GM19351 (cell line): Measurements from ENCODE around the gene DRGX.

Source experiments
- ATAC-seq: cut with Tn5 transposase; IDR thresholded peaks from one replicate; pipeline ENCODE4 v1.9.1; 2021; ENCODE audit warnings: mild to moderate bottlenecking, moderate library complexity; ENCODE audit not compliant: unreplicated experiment

The DRGX gene

GRCh38 chr10:49408519-49409306, 12.8 kb upstream of the DRGX start:
- no peak for ATAC-seq

GRCh38 chr10:49407552-49408137, 11.8 kb upstream of the DRGX start:
- peak; percentile 81 for ATAC-seq

GRCh38 chr10:49407151-49407550, 11.3 kb upstream of the DRGX start:
- ATAC-seq: no peak

- no peak for ATAC-seq
Observed at GRCh38 chr10:49404321-49404878, 8.5 kb upstream of the DRGX start.

DNA sequence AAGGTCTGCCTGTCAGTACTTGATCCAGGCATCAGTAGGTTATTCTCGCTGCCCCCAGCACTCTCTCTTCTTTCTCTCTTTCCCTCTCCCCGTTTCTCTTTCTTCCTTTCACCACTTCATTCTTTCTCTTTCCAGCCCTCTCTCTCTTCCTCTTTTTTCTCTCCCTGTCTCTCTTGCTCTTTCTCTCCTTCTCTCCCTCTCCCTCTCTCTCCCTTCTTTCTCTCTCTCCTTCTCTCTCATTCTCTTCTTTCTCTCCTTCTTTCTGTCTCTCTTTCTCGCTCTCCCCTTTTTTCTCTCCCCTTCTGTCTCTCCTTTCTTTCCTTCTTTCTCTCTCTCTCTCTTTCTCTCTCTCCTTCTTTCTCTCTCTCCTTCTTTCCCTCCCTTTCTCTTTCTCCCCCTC, 7.5 kb upstream of the DRGX start:
- no peak for ATAC-seq

DNA sequence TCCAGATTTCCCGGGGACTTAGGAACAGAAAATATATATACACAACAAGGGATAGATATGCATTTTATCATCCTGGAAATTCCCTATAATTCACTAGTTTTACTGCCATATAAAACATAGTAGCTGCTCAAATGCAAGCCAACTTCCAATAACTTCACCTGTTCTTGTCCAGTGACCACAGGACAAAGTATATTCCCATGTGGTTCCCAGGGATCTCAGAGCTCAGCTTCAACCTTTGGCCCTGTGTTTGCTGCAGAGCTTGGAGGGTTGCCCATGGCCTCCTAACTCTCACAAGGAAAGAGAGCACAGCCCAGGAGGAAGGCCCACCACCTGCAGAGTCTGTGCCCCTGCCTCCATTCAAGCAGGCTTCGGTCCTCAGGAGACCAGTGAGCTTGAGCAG, 4.5 kb upstream of the DRGX start:
- no peak for ATAC-seq

GRCh38 chr10:49398986-49399385, 3.1 kb upstream of the DRGX start:
- no peak for ATAC-seq

DNA sequence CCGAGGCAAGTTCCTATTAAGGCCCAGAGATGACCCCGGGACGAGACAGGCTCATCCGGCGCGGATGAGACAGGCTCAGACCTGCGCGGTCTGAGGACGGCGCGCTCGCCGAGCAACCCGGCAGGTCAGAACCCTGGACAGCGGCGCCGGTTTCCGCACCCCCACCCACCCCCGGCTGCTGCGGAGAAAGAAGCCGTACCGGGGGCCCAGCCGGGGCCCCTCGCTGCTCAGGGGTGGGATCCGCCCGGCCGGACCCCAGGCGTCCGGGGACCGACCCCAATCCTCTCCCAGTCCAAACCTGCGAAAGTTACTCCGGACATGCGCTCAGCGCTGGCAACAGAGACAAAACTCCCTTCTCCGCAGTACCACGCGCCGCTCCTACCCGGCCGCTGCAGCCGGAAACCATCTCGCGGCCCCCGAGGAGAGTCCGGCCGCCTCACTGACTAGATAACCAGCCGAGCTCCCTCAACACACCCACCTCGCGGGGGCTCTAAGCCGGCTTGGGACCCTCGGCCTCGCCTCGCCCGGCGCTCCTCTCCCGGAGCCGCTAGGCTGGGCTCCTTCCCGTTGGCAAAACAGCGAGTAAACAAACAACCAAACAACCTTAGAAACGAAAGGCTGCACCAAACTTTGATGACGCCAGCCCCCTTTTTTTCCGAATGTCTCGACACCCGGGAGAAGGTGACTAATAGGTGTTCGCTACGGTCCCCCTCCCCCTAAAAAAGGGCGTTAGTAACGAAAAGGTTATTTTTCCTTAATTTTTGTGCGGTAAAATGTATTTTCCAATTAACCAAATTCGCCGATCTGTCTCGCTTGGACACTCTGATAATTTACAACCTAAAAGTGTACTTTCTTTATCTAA, 2.3 kb upstream of the DRGX start:
- ATAC-seq: peak; percentile 61

GRCh38 chr10:49397036-49397999, 1.4 kb upstream of the DRGX start:
- ATAC-seq: peak; percentile 13

DNA sequence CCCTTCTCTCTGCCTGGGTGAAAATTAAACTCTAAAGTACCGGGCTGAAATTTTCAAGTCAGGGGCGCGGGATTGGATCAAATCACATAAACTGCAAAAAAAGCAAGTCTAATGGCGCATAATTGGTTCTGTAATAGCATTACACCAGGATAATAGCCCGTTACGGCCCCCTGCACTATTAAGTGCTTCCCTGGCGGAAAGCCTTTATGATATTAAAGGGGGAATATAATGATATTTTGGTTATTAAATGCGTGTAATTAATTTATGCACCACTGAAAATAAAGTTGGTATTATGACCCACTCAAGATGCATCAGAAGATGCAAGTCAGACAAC, 744 bp upstream of the DRGX start:
- no peak for ATAC-seq

DNA sequence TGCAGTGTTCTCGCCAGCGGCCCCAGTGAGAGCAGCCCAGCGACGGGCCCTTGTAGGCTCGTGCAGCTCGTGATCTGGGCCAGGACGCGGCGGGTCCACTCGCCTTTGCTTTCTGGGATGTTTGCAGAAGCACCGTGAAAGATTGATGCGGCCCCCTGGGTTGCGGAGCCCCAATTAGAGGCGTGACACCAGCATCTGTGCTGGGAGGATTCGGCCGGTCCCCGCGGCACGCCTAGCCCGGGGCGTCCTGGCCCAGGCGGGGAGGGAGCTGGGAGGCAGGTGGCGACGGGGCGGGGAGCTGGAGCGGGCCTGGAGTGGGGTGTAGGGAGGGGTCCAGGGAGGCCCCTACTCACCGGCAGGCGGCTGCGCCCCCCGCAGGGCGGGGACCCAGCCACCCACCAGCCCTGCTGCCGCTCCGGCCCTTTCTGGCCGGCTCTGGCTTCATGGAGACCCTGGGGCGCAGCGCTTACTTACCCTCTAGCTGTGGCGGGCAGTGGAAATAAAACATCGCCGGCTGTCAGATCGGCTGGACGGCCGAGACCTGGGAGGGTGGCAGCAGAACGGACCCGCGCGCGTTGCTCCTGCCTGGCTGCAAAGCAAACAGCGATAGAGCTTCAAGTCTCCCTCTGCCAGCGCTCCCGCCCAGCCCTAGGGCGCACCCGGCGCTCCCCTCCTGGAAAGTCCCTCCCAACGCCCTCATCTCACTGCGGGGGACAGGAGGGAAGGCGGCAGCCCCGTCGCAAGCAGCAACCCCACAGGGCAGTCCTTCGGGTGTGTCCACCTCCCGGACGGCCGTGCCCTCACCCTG, 752 bp downstream of the DRGX start:
- no peak for ATAC-seq

DNA sequence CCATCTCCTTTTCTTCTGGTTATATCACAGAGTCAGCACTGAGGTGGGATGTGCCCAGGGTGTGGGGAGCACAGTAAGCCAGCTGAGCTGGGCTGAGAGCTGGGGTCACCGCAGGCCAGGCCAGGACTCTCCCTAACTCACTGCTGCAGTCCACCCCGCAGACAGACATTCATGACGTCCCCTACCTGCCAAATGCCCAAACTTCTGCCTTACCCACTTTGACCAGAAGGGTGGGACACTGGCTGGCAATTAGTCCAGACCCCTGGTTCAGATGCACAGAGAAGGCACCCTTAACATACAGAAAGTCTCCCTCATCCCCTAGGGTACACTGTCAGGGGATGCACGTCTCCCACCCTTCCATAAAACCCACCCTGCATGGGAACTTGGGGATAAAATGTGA, 2.1 kb downstream of the DRGX start:
- ATAC-seq: no peak

GRCh38 chr10:49393301-49393700, 2.6 kb downstream of the DRGX start:
- ATAC-seq: no peak

GRCh38 chr10:49389361-49389933, 6.4 kb downstream of the DRGX start:
- ATAC-seq: no peak

GRCh38 chr10:49388161-49388560, 7.7 kb downstream of the DRGX start:
- no peak for ATAC-seq

DNA sequence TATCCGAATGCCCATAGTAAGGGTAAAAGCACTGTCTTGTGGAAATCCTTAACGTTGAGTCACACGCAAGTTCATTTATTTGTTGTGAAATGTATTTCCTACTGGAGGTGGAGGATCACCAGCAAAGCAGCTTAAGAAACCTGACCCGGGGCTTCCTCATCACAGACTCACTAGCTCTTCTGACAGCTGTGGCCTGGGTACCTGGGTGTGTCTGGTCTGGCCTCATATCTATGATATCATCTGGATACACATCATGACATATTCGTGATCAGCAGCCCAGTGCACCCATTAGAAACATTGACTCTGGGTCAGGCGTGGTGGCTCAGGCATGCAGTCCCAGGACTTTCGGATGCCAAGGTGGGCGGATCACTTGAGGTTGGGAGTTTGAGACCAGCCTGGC, 8.8 kb downstream of the DRGX start:
- ATAC-seq: no peak

GRCh38 chr10:49385939-49386922, 9.7 kb downstream of the DRGX start:
- ATAC-seq: no peak
